WERI-Rb-1 (cell line): ENCODE data around the gene BTBD10.
A peak's percentile ranks its signal among the peaks of the same experiment; 100 is the strongest.

Source experiments
- DNase-seq: peaks from one replicate; pipeline ENCODE4 v3.0.0-alpha.2; 2020
- H3K27ac ChIP-seq: fragments of 250-450 bp; sonication (Bioruptor Pico); 2 replicates; pipeline ENCODE4 v1.5.1; 2020; ENCODE audit warnings: mild to moderate bottlenecking, moderate library complexity
- H3K27me3 ChIP-seq: fragments of 250-450 bp; sonication (Bioruptor Pico); 2 replicates; pipeline ENCODE4 v1.5.1; 2021; ENCODE audit warnings: mild to moderate bottlenecking, low read depth, moderate library complexity; ENCODE audit not compliant: insufficient read depth, severe bottlenecking
- H3K36me3 ChIP-seq: fragments of 250-450 bp; sonication (Bioruptor Pico); 2 replicates; pipeline ENCODE4 v1.5.1; 2020; ENCODE audit warnings: mild to moderate bottlenecking, moderate library complexity
- H3K4me3 ChIP-seq: 2 replicates; pipeline ENCODE4 v1.5.1; 2011; ENCODE audit warnings: low read depth, mild to moderate bottlenecking, control low read depth, low read length
- H3K9me3 ChIP-seq: fragments of 250-450 bp; sonication (Bioruptor Pico); 2 replicates; pipeline ENCODE4 v1.5.1; 2021; ENCODE audit warnings: mild to moderate bottlenecking, moderate library complexity; ENCODE audit not compliant: severe bottlenecking
- TF ChIP-seq, protein P1 (sequence below): IDR thresholded peaks from 2 replicates; pipeline ENCODE4 v1.5.1; 2011; ENCODE audit warnings: low read depth, mild to moderate bottlenecking, control low read depth, inconsistent platforms, low read length

The BTBD10 gene

DNA sequence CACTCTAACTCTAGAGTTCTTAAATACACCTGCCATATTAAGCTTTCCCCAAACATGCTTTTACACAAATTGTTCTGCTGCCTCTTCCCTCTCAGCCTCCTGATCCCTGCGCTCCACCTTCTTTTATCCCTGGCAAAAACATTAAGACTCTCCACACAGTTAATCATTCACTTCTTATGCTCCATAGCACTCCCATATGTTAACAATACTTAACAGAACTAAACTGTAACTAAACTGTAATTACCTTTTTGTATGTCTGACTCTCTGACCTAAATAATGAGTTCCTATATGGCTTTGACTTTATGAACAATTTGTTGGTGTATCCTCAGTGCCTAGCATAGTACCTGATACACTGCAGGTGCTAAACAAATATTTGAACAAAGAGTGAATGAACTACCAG, 71.8 kb downstream of the BTBD10 start:
- H3K9me3 ChIP-seq = no peaks in the 10 kb centered on the region
- DNase-seq = no peak
- no peak overlapping the region for H3K4me3 ChIP-seq
- TF ChIP-seq, protein P1, sequence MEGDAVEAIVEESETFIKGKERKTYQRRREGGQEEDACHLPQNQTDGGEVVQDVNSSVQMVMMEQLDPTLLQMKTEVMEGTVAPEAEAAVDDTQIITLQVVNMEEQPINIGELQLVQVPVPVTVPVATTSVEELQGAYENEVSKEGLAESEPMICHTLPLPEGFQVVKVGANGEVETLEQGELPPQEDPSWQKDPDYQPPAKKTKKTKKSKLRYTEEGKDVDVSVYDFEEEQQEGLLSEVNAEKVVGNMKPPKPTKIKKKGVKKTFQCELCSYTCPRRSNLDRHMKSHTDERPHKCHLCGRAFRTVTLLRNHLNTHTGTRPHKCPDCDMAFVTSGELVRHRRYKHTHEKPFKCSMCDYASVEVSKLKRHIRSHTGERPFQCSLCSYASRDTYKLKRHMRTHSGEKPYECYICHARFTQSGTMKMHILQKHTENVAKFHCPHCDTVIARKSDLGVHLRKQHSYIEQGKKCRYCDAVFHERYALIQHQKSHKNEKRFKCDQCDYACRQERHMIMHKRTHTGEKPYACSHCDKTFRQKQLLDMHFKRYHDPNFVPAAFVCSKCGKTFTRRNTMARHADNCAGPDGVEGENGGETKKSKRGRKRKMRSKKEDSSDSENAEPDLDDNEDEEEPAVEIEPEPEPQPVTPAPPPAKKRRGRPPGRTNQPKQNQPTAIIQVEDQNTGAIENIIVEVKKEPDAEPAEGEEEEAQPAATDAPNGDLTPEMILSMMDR = no peak
- H3K27me3 ChIP-seq = no peaks in the 10 kb centered on the region
- no peak overlapping the region for H3K27ac ChIP-seq
- peaks cover 9% of the 10 kb centered on the region for H3K36me3 ChIP-seq

DNA sequence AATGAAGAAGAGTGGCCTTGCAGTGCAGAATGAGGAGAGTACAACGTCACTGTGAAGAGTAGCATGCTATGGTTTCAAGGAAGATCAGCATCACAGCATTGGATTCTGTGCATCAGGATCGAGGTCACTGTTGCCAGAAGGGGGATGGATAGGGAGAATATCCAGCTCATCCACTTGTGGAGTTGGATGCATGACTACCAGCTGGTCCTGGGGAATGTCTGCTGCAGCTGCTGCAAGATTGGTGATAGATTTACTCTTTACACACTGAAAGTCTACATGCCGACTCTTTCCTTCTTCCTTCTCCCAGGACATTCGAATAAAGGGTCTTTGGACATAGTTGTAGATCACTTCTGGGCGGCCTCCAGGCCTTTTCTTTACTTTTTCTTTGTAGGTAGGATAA, 74.3 kb downstream of the BTBD10 start:
- H3K36me3 ChIP-seq = peaks cover 9% of the 10 kb centered on the region
- DNase-seq = no peak
- TF ChIP-seq, protein P1 = no peak
- no peak overlapping the region for H3K4me3 ChIP-seq
- H3K9me3 ChIP-seq = no peaks in the 10 kb centered on the region
- no peak overlapping the region for H3K27ac ChIP-seq
- H3K27me3 ChIP-seq = no peaks in the 10 kb centered on the region

DNA sequence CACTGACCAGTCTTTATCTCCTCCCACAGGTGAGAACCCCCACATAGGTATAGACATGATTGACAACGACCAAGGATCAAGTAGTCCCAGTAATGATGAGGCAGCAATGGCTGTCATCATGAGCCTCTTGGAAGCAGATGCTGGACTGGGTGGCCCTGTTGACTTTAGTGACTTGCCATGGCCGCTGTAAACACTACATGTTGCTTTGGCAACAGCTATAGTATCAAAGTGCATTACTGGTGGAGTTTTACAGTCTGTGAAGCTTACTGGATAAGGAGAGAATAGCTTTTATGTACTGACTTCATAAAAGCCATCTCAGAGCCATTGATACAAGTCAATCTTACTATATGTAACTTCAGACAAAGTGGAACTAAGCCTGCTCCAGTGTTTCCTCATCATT, 76.5 kb downstream of the BTBD10 start:
- Histone ChIP-seq H3K36me3 (peaks cover 13% of the 10 kb centered on the region), H3K9me3 (no peaks in the 10 kb centered on the region), H3K27ac (no peak overlapping the region), H3K27me3 (no peaks in the 10 kb centered on the region), H3K4me3 (no peak overlapping the region)
- TF ChIP-seq, protein P1 = no peak
- DNase-seq = no peak

DNA sequence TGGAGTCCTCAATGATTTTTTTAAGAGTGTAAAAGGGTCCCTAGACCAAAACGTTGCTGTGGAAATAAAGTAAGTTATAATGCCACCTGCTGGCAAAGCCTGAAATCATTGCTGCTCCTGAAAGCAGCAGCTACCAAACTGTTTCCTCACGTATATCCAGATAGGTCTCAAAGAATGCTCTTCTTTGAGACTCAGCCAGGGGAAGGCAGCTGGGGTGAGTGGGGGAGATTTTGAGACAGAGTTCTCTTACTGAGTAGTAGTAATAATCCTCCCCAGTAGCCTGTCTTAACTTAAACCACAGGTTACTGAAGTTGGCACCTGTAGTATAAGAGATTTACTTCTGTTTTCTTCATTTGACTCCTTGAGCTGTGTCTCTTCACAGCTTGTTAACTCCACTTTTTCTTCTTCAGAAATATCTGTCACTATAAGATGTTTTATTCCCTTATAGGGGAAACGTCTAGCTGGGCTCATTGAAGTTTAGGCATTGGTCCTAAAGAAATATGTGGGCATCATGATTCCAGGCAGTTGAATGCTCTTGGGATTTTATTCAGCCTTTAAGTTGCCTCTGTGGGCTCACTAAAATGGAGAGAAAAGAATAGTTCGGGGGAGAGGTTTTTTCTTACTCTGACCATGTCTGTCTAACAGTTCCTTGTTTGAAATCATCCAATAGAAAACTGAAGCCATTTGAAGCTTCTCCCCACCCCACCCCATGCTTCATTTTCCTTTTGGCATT, 77.9 kb downstream of the BTBD10 start:
- TF ChIP-seq, protein P1 = peak; percentile 57; the same call in 1 of the 2 replicates
- Histone ChIP-seq H3K36me3 (peaks cover 9% of the 10 kb centered on the region), H3K9me3 (no peaks in the 10 kb centered on the region), H3K27me3 (no peaks in the 10 kb centered on the region), H3K27ac (no peak overlapping the region), H3K4me3 (no peak overlapping the region)
- DNase-seq = peak; percentile 34

DNA sequence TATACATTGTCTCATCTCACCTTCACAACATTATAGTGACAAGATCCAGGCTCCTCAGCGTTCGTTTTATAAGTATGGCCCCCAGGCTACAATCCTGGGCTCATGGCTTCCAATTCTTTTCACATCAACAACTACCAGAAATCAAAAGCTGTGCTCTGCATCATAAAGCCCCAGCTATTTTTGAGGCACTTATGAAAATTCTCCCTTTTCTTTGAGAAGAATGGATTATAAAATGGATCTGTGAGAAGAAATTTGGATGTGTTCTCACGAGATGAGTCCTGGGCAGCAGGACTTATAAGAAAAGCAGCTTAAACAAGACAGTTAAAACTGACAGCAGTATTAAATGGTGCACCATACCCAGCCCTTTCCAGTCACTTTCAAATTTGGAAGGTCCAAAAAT, 80.3 kb downstream of the BTBD10 start:
- no peak overlapping the region for H3K4me3 ChIP-seq
- DNase-seq = no peak
- no peaks in the 10 kb centered on the region for H3K9me3 ChIP-seq
- H3K27me3 ChIP-seq = no peaks in the 10 kb centered on the region
- peaks cover 9% of the 10 kb centered on the region for H3K36me3 ChIP-seq
- no peak overlapping the region for H3K27ac ChIP-seq
- TF ChIP-seq, protein P1 = no peak

DNA sequence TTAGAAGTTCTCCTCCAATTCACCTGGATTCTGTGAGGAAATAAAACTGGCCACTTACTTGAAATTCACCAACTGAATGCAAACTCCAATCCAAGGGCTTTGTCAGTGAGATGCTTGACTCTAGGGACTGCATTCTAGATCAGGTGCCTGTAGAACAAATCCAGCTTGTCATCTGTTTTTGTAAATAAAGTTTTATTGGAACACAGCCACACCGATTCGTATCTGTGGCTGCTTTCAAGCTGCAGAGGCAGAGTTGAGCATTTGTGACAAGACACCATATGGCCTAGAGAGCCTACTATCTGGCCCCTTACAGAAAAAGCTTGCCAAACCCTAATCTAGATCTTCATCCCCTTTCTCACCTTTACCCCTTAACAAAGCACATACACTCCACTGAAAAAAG, 82.3 kb downstream of the BTBD10 start:
- Histone ChIP-seq H3K27me3 (no peaks in the 10 kb centered on the region), H3K36me3 (peaks cover 4% of the 10 kb centered on the region; the same call in 1 of the 2 replicates), H3K4me3 (no peak overlapping the region), H3K27ac (no peak overlapping the region), H3K9me3 (no peaks in the 10 kb centered on the region)
- TF ChIP-seq, protein P1 = no peak
- DNase-seq = no peak
